ENCODE results near the gene DPM3.
"Not testable (repeated sequence)": the region's sequence is repeated elsewhere in the genome, so short reads cannot be mapped to it uniquely, and the experiment has no call there.

The DPM3 gene

DNA sequence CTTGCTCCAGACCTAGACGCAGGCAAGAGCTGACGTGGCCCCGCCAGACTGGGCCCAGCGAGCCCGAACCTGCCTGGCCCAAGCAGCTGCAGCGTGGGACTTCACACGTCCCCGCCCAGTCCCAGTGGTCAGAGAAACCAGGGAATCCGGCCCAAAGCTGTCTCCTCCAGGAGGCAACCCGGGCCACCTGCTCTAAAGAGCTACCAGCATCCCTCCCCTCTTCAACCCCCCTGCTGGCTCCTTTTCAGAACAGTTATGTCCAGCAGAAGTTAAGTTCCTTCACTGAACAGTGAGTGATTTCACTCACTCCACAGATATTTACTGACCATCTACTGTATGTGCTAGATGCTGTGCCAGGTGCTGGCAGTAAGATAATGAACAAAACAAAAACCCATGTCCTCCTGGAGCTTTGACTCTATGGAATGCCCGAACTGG, 14.8 kb downstream of the DPM3 start:
- no peak for DNase-seq (ENCODE audit: low read depth)

DNA sequence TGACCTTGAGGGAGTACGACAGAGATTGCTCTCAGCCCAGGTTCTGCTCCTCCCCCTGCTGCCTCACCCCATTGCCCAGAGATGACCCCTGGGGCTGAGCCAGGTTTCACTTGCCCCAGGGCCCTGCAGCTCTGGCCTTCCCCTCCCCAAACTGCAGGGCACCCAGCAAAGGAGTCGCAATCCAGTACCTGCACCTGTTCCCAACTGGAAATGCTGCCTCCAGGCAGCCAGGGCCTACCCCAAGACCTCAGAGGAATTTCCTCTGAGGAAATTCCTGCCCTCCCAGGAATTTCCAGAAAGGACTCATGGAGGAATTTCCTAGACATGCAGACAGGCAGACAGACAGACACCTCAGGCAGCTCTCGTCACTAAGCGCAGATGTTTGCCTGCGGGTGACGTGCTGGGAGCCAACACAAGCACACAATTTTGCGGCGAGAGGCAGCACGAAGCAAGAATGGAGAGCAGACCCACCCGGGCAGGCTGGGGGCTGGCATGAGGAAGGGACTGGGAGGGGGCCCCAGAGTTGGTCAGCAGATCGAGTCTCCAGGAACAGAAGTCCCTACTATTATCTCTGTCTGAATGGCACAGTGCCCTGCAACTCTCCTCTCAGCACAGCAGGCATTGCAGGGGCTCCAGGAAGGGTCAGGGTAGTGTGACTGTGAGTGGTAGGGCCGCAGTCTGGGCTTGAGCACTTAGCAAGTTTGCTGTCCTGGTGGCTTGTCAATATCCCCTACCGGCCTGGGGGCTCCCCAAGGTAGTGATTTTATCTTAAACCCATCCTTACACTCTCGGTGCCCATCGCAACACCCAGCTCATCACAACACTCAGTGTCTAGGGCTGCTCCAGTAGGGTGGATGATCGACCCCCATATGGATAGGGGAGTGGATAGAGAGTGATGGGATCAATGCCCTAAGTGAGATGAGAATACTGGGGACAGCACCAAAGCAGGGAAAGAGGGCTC, 15.5 kb downstream of the DPM3 start:
- DNase-seq (ENCODE audit: low read depth), result no peak

DNA sequence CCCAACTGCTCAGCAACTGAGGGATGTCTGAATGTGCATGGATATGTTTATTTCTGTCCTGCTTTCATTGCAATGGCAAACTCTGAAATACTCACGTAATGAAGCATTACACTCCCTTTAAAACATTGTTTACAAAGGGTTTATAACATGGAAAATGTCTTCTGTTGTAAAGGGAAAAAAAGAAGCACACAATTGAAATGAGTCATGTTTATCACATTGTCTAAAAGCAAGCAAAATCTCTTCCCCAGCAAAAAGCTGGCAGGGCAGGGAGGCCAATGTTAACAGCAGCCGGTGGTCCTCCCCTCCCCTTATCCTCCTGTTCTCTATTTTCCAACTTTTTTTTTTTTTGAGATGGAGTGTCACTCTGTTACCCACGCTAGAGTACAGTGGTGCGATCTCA, 16.5 kb downstream of the DPM3 start:
- no peak for DNase-seq (ENCODE audit: low read depth)

DNA sequence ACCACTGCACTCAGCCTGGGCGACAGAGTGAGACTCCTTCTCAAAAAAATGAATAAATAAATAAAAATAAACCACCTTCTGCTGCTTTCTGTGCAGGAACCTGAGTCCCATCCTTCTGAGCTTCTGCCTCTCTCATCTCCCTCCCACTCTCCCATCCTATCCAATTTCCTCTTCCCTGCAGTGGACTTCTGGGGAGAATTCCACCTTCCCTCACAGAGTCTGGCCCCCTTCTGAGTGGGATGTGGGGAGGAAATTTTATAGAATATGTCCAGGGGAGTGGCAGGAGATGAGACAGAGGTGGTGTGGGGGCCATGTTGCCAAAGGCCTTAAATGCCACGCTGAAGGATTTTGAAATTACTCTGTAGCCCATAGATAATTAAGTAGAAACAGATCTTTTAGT, 18.0 kb downstream of the DPM3 start:
- no peak for DNase-seq (ENCODE audit: low read depth)

DNA sequence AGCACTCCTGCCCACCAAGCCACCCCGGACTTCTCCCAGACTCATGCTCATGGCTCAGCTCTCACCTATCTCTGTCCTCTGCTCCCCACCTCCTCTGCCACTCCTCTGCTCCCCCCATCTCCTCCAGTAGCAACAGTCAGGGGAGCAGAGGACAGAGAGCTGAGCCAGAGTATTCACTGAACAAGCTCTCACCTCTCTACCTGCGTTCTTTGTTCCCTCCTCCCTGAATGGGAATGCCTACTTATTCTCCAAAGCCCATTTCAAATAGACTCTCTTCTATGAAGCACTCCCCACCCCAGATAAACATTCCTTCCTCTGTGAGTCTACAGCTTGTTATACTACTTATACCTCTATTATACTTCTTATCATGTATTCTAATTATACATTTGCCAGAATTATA, 19.1 kb downstream of the DPM3 start:
- no peak for DNase-seq (ENCODE audit: low read depth)

DNA sequence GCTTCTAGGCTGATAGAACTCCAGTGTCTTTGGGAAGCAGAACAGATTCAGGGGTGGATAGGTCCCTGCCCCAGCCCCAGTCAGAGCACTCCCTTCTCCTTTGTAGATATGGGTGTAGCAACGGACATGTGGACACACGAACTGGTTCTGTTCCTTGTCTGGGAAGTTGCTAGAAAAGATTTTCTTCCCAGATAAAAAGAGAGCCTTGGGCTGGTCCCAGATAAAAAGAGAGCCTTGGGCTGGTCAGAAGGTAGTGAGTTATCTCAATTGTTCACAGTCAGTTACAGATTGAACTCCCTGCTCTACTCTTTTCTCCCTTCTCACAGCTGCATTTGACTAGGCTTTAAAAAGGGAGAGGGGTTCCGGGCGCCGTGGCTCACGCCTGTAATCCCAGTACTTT, 20.1 kb downstream of the DPM3 start:
- DNase-seq (ENCODE audit: low read depth), result no peak

DNA sequence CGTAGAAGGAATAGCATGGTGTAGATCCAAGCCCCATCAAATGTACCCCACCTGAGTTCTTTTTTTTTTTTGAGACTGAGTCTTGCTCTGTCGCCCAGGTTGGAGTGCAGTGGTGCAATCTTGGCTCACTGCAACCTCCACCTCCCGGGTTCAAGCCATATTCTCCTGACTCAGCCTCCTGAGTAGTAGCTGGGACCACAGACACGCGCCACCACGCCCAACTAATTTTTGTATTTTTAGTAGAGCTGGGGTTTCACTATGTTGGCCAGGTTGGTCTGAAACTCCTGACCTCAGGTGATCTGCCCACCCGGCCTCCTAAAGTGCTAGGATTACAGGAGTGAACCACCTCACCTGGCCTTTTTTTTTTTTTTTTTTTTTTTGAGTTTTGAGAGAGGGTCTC, 22.2 kb downstream of the DPM3 start:
- DNase-seq (ENCODE audit: low read depth), result not testable (repeated sequence)

DNA sequence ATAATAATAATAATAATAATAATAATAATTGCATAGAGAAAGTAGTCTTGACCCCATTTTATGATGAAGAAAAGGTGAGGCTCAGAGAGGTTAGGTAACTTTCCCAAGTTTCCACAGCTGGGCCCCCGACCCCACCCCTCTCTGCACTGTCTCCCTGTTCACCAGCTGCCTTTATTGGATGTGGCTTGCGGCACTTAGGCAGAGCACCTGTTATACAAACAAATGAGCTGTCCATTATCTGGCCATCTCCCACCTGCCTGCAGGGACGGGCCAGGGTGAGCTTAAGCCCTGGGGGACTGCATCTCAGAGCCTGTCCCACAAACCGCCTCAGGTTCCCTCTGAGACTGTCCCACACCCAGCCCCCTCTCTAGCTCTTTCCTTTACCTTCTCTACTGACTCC, 22.7 kb downstream of the DPM3 start:
- DNase-seq (ENCODE audit: low read depth), result no peak

DNA sequence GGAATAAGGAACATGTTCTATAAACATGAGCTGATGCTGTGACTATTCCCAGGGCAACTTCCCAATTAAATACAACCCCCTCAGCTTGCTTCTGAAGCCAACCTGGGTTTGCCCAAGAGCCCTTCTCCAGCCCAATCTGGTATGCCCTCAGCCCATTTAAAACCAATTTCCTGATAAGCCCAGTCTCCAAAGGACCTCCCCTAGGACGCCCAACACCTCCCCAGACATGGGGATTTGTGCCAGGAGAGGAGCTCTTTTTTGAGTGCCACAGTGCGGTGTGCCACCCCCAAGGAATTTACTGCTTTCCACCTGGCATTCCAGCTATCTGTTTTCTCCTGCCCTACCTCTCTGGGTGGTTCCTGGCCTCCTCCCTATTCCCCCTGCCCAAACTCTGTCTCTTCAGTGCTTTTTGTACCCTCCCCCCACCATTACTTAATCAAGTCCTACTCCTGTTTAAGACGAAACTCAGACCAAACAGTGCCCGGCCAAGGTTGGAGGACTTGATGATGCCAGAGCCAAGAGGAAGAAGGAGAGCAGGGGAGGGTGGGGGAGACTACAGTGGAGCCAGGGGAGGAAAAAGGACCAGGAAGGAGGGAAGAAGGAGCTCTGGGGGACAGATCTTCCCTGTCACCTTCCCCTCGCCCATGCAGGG, 24.1 kb downstream of the DPM3 start:
- no peak for DNase-seq (ENCODE audit: low read depth)

DNA sequence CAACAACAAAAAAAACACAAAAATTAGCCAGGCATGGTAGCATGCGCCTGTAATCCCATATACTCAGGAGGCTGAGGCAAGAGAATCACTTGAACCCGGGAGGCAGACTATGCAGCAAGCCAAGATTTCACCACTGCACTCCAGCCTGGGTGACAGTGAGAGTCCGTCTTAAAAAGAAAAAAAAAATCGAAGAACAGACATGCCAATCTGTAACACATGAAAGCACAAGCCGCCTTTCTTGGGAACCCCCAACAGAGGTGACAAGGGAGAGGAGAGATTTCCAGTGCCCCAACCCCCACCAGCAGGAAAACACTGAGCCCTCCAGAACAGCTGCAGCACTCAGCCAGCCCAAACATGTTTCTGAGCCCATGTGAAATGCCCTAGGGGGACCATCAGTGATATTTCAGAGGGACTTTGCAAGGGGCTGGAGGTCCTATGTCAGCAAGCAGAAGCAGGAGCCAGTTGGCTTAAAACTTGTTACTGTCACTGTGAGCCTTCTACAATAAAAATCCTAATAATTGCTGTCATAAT, 26.8 kb downstream of the DPM3 start:
- DNase-seq (ENCODE audit: low read depth), result no peak

DNA sequence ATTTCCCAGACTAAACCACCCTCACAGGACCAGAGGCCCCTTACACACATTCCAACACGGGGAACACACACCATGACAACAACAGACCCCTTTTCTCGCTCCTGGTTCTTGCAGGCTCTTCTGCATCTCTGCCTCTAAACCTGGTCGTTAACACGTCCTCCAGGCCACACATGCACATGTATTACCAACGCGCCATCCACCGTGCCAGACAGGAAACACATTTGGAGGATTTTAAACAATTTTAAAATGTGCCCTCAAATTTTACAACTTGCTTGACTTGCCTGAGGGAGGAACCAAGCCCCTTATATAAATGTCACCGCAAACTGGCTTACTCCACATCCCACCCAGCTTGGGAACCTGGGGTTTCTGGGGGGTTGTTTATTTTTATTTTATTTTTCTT, 29.5 kb downstream of the DPM3 start:
- DNase-seq (ENCODE audit: low read depth), result no peak

DNA sequence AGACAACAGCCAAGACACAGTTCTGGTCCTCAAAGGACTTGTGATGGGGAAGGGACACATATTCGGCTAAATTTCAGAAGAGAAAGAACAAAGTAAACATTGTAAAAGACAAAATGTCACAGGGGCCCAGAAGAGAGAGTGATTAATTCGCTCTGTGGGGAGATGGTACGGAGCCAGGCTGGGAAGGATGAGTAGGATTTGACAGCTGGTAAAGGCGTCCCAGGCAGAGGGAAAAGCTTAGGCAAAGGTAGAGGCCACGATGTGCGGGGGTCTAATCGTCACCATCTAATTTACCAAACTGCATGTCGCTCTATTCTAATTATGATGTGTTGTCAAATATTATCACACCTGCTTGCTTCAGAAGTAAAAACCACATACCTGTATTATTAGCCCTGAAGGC, 29.9 kb downstream of the DPM3 start:
- no peak for DNase-seq (ENCODE audit: low read depth)

DNA sequence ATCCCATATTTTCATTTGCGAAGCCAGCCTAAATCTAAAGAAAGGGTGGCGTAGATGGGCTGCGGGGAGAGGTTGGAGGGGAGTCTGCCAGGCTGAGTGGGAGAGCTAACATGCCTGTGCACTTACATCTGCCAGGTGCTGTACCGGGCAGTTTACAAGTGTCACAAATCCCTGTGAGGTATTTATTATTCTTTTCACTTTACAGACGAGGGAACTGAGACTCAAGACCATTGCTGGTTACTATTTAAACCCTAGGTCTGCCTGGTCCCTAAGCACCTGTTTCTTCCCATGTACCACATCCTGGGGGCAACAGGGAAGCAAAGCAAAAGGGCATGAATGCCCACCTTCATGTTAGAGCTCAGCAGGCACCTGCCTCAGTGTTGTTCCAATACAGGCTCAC, 32.0 kb downstream of the DPM3 start:
- DNase-seq (ENCODE audit: low read depth), result no peak

DNA sequence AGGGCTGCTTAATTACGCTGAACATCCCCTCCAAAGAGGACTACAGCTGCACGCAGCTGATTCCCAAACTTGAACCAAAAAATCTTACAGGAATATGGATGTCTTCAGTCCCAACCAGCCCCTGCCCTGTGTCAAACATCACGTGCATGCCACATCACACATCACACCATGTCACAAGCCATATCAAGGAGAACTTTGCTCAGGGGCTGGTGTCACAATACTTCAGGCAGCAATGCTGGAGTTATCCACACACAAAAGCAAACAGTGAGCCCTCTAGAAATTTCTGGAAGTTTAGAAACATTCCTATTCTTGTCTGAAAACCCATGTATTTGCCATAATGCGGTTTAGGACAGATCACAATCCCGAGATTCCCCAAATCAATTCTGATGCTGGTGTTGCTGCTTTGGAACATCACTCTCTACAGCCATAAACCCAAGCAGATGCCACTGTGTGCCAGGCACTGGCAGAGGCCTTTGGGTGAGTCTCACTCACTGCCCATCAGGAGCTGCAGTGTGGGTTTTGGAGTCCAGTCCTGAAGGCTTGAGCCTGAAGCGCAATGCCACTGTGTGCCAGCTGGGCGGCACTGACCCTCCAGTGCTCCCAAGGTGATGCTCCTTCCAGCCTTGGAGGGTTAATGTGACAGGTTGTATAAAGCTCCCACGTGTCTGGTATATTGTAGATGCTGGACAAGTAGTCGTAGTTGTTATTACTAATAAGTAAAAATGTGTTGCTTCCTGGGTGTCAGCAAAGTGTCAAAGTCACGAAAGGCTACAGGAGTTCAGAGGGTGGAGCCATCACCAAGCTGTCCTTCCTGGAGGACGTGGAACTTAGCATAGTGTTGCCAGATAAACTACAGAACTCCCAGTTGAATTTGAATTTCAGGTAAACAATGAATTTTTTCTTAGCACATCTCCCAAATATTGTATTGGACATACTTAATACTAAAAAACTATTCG, 32.7 kb downstream of the DPM3 start:
- no peak for DNase-seq (ENCODE audit: low read depth)

DNA sequence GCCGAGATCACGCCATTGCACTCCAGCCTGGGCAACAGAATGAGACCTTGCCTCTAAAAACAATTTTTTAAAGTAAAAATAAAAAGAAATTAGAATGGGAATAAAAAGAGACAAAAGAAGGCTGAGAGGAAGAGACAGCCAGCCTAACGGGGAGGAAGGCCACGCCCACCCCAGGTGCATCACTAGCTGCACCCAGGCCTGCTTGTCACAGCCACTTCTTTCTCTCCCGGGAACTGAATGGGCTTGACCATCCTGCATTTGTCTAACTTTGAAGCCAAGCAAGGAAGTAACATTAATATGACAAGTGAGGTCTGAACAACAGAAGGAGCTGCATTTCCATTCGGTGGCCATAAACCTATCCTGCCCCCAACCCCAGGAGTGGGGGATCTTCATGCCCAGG, 33.5 kb downstream of the DPM3 start:
- DNase-seq (ENCODE audit: low read depth), result no peak

DNA sequence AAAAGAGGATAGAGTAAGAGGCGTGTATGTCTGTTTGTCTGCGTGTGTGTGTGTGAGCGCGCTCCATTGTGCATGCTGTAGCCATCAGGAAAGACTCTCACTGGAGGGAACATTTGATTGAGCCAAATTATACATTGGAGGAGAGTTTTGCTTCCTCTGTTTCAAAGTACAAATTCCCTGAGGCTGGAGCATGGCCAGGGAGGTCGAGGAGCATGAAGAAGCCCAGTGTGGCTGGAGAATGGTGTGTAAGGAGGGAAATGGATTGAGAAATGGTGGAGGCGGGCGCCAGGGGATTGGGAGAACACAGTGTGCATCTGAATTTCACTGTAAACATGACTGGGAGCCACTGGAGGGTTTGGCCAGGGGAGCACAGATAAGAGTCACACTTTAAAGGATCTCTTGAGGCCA, 34.7 kb downstream of the DPM3 start:
- DNase-seq (ENCODE audit: low read depth), result no peak

DNA sequence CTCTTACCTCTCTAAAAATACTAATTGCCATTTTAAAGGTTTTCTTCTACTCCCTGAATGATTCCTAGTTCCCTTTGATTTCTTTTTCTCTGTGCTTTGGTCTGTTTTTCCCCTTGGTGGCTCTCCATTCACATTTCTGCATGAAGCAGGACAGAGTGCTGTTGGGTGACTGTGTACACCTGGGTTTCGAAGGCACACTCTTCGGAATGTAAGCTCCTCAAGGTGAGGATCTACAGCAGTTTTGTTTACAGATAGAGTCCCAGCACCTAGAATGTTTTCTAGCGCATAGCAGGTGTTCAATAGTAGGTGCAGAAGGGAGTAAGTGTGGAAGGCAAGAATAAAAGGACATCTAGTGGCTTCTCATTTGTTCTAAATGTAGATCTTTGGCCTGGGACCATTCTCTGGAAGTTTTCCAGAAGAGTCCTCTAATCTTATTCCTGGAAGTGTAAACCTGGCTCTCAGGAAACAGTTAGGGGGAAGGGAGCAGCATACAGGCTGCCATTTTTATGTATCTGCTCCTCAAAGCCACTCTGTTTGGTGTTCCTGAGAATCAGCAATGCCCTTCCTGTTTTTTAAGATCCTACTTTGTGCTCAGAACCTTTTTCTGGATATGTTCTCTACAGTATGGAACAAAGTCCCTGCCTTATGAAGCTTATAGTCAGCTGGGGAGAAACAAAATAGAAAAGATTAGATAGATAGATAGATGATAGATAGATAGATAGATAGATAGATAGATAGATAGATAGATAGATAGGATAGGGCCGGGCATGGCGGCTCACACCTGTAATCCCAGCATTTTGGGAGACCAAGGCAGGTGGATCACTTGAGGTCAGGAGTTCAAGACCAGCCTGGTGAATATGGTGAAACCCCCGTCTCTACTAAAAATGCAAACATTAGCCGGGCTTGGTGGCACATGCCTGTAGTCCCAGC, 35.5 kb downstream of the DPM3 start:
- no peak for DNase-seq (ENCODE audit: low read depth)

DNA sequence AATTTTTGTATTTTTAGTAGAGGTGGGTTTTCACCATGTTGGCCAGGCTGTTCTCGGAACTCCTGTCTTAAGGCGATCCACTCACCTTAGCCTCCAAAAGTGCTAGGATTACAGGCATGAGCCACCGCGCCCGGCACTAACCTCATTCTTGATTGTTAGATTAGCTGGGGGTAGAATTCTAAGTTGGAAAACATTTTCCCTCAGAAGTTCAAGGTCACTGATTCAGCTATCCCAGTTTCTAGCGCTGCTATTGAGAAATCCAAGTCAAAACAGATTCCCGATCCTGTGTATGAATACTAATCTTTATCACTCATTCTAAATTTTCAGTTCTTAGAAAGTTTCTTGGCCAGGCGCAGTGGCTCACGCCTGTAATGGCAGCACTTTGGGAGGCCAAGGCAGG, 37.0 kb downstream of the DPM3 start:
- DNase-seq (ENCODE audit: low read depth), result no peak

DNA sequence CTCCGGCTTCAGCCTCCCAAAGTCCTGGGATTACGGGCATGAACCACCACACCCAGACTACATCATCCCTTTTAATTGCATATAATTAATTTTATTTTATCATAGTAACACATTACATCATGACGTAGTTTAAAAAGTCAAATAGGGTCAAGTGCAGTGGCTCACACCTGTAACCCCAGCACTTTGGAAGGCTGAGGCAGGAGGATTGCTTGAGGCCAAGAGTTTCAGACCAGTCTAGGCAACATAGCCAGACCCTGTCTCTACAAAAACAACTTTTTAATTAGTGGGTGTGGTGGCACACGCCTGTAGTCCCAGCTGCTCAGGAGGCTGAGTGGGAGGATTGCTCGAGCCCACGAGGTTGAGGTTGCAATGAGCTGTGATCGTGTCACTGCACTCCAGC, 41.0 kb downstream of the DPM3 start:
- DNase-seq (ENCODE audit: low read depth), result no peak

DNA sequence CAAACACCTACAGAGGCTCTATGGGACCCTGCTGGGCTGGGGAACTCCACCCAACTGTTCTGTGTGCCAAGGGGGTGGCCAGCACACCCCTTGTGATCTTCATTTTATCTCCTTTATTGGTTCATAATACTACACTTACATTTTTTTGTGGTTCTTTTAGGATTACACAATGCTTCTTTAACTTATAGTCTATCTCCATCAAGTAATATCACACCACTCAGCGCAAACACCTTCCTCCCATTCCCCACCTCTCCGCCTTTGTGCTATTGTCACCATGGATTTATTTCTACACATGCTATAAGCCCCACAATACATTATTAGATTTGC, 45.7 kb downstream of the DPM3 start:
- no peak for DNase-seq (ENCODE audit: low read depth)
